HepG2 (cell line): Measurements from ENCODE around the gene GTF2E1. TPM values are rescaled to one million over a fixed set of nuclear protein-coding genes. Genes with fewer than 3 reads are reported as not detected.

Experiments
- AKAP8 ChIP-seq: sonication (generic); formaldehyde crosslinking; IDR thresholded peaks from 2 replicates; pipeline ENCODE4 v1.5.1; 2020; ENCODE audit warnings: mild to moderate bottlenecking, missing genetic modification reagents
- BRCA1 ChIP-seq: sonication (generic); formaldehyde crosslinking; IDR thresholded peaks from 2 replicates; pipeline ENCODE4 v1.4.0; 2020; ENCODE audit warnings: missing genetic modification reagents
- GATAD1 ChIP-seq: IDR thresholded peaks from 2 replicates; pipeline ENCODE4 v1.6.1; 2016; ENCODE audit warnings: missing genetic modification reagents, missing compliant biosample characterization
- HCFC1 ChIP-seq: fragments of 150-350 bp; IDR thresholded peaks from 2 replicates; pipeline ENCODE4 v1.6.1; 2014; ENCODE audit warnings: low read depth, low read length
- HDAC2 ChIP-seq: sonication (generic); formaldehyde crosslinking; IDR thresholded peaks from 2 replicates; pipeline ENCODE4 v1.4.0; 2020; ENCODE audit warnings: missing genetic modification reagents
- HOXA3 ChIP-seq: sonication (generic); formaldehyde crosslinking; IDR thresholded peaks from 2 replicates; pipeline ENCODE4 v1.5.0; 2020; ENCODE audit warnings: missing genetic modification reagents
- KAT8 ChIP-seq: IDR thresholded peaks from 2 replicates; pipeline ENCODE4 v1.6.1; 2016; ENCODE audit warnings: missing genetic modification reagents, missing compliant biosample characterization
- KDM4B ChIP-seq: sonication (generic); formaldehyde crosslinking; IDR thresholded peaks from 2 replicates; pipeline ENCODE4 v1.4.0; 2020; ENCODE audit warnings: missing genetic modification reagents
- MAZ ChIP-seq, 2 experiments: sonication (generic) in 1 of 2; formaldehyde crosslinking in 1 of 2; IDR thresholded peaks; 2 replicates each; pipeline versions ENCODE4 v1.5.0 to v1.6.1; 2012 to 2020; ENCODE audit warnings: low read depth in 2 of 2, mild to moderate bottlenecking in 2 of 2, borderline replicate concordance in 1 of 2, improper control_type of control experiment in 1 of 2, low read length in 1 of 2, missing genetic modification reagents in 1 of 2, moderate library complexity in 1 of 2
- MYC ChIP-seq: sonication (generic); formaldehyde crosslinking; IDR thresholded peaks from 2 replicates; pipeline ENCODE4 v1.9.0; 2021; ENCODE audit warnings: missing genetic modification reagents, borderline replicate concordance
- POLR2G ChIP-seq: fragments of 200-400 bp; formaldehyde crosslinking; IDR thresholded peaks from 2 replicates; pipeline ENCODE4 v1.6.1; 2018; ENCODE audit warnings: mild to moderate bottlenecking, low read depth, low read length, moderate library complexity
- REPIN1 ChIP-seq: sonication (generic); formaldehyde crosslinking; IDR thresholded peaks from 2 replicates; pipeline ENCODE4 v1.8.0; 2022; ENCODE audit warnings: missing genetic modification reagents, low read depth, mild to moderate bottlenecking, borderline replicate concordance
- REXO4 ChIP-seq: sonication (generic); formaldehyde crosslinking; IDR thresholded peaks from 2 replicates; pipeline ENCODE4 v1.8.0; 2022; ENCODE audit warnings: missing genetic modification reagents, mild to moderate bottlenecking, borderline replicate concordance
- RFXANK ChIP-seq: IDR thresholded peaks from 2 replicates; pipeline ENCODE4 v1.6.1; 2016
- SATB2 ChIP-seq: sonication (generic); formaldehyde crosslinking; IDR thresholded peaks from 2 replicates; pipeline ENCODE4 v1.5.0; 2020; ENCODE audit warnings: missing genetic modification reagents
- TBX3 ChIP-seq: fragments of 450-650 bp; IDR thresholded peaks from 2 replicates; pipeline ENCODE4 v1.6.1; 2017; ENCODE audit warnings: antibody characterized with exemption, mild to moderate bottlenecking, inconsistent platforms, borderline replicate concordance
- XBP1 ChIP-seq: sonication (generic); formaldehyde crosslinking; IDR thresholded peaks from 2 replicates; pipeline ENCODE4 v1.5.0; 2020; ENCODE audit warnings: missing genetic modification reagents
- ZKSCAN1 ChIP-seq: fragments of 150-350 bp; IDR thresholded peaks from 2 replicates; pipeline ENCODE4 v1.6.1; 2014; ENCODE audit warnings: low read length
- ZMAT3 ChIP-seq: sonication (generic); formaldehyde crosslinking; conservative IDR thresholded peaks from 2 replicates; pipeline ENCODE4 v1.7.0; 2021; ENCODE audit warnings: missing genetic modification reagents
- ZNF101 ChIP-seq: sonication (generic); formaldehyde crosslinking; IDR thresholded peaks from 2 replicates; pipeline ENCODE4 v1.4.0; 2020; ENCODE audit warnings: mild to moderate bottlenecking, low read depth, missing genetic modification reagents, borderline replicate concordance
- ZNF235 ChIP-seq: sonication (generic); formaldehyde crosslinking; IDR thresholded peaks from 2 replicates; pipeline ENCODE4 v1.8.1; 2023; ENCODE audit warnings: mild to moderate bottlenecking, missing genetic modification reagents, borderline replicate concordance
- ZNF543 ChIP-seq: sonication (generic); formaldehyde crosslinking; IDR thresholded peaks from 2 replicates; pipeline ENCODE4 v1.4.0; 2020; ENCODE audit warnings: mild to moderate bottlenecking, missing genetic modification reagents
- ZNF713 ChIP-seq: sonication (generic); formaldehyde crosslinking; IDR thresholded peaks from 2 replicates; pipeline ENCODE4 v1.4.0; 2020; ENCODE audit warnings: mild to moderate bottlenecking, missing genetic modification reagents
- ZNF841 ChIP-seq: sonication (generic); formaldehyde crosslinking; IDR thresholded peaks from 2 replicates; pipeline ENCODE4 v1.8.1; 2023; ENCODE audit warnings: missing genetic modification reagents, borderline replicate concordance
- ZNF883 ChIP-seq: sonication (generic); formaldehyde crosslinking; IDR thresholded peaks from 2 replicates; pipeline ENCODE4 v1.5.1; 2020; ENCODE audit warnings: mild to moderate bottlenecking, missing genetic modification reagents; ENCODE audit errors: not compliant biosample characterization
- polyA plus RNA-seq, 8 experiments: library from polyadenylated mRNA; depleted of rRNA in 3 of 8; stranded (reverse) in 7 of 8; unstranded in 1 of 8; fragments of >200 nt; fragmentation: Illumina TruSeq in 4 of 8; extraction: Trizol in 4 of 8; gene quantifications; 2 replicates each; pipeline versions ENCODE4 v1.2.1 to v1.2.3, GENCODE V29; 2011 to 2016; ENCODE audit warnings: low read depth in 4 of 8, missing spikeins in 1 of 8, mixed read lengths in 1 of 8; ENCODE audit not compliant: insufficient read depth in 1 of 8
- total RNA-seq, 5 experiments: library from RNA; depleted of rRNA; stranded (reverse); fragments of >200 nt; fragmentation: Illumina TruSeq; extraction: Trizol; gene quantifications; 2 replicates each; pipeline ENCODE4 v1.2.3, GENCODE V29; 2016; ENCODE audit warnings: low read depth in 1 of 5
- TF ChIP-seq, protein P1 (sequence below): sonication (generic); formaldehyde crosslinking; IDR thresholded peaks from 2 replicates; pipeline ENCODE4 v1.4.0; 2020; ENCODE audit warnings: mild to moderate bottlenecking, missing genetic modification reagents
- TF ChIP-seq, protein P2 (sequence below): sonication (generic); formaldehyde crosslinking; IDR thresholded peaks from 2 replicates; pipeline ENCODE4 v1.4.0; 2020; ENCODE audit warnings: missing genetic modification reagents, borderline replicate concordance

The GTF2E1 gene
- total and polyA plus RNA-seq, 2 of the 13 experiments (the other 11 are each of a cell fraction or from before 2014, with no cell fraction given): 7.7 to 21.5 TPM

DNA sequence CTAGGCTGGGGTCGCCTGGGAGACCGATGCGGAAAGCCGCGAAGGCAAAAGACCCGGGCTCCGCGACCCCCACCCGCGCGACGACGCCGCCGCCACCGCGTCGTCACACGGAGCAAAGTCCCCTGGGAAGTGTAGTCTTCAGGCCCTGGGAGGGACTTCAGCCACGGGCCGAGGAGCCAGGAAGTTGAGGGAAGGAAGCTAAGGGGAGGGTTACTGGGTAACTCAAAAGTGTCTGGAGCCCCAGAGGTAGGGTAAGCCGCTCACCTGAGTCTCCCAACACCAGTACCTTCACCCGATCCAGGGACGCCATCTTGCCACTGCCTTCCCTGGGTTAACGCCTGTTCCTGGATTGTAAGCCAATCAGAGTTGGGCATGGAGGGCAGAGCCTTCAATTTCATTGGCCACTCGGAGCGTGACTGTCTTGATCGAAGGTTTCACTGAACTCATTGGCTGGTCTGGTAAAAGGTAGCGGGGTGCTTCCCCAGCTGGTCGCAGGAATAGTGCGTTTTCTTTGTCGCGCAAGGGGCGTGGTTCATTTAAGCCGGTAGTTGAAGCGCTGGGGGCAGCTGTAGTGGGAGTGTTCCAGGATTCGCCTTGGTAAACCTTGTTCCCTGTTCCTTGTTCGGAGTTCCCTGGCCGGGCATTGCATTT lies at the start of gene GTF2E1, which contains the start of gene RABL3 (continued):
- peak; percentile 54 for TF ChIP-seq MAZ (IDR thresholded peaks at IDR 0.05; ENCODE audit: borderline replicate concordance, low read depth, low read length)
- TF ChIP-seq MAZ (CRISPR knock-in tag; IDR thresholded peaks at IDR 0.05; ENCODE audit: low read depth): peak; percentile 90
- TF ChIP-seq AKAP8: no peak
- TF ChIP-seq, protein P1, sequence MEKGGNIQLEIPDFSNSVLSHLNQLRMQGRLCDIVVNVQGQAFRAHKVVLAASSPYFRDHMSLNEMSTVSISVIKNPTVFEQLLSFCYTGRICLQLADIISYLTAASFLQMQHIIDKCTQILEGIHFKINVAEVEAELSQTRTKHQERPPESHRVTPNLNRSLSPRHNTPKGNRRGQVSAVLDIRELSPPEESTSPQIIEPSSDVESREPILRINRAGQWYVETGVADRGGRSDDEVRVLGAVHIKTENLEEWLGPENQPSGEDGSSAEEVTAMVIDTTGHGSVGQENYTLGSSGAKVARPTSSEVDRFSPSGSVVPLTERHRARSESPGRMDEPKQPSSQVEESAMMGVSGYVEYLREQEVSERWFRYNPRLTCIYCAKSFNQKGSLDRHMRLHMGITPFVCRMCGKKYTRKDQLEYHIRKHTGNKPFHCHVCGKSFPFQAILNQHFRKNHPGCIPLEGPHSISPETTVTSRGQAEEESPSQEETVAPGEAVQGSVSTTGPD (CRISPR knock-in tag): 0 out of 2 replicates have a peak, but pooled peaks have one; percentile 36
- no peak for TF ChIP-seq BRCA1 (CRISPR knock-in tag)
- no peak for TF ChIP-seq XBP1 (CRISPR knock-in tag)
- peak; percentile 28; the same call in 1 of the 2 replicates for TF ChIP-seq ZKSCAN1
- no peak for TF ChIP-seq ZNF101
- TF ChIP-seq RFXANK (CRISPR knock-in tag): 0 out of 2 replicates have a peak, but pooled peaks have one; percentile 76
- TF ChIP-seq ZNF883 (CRISPR knock-in tag): no peak
- peak; percentile 40; the same call in 1 of the 2 replicates for TF ChIP-seq HDAC2 (CRISPR knock-in tag)
- TF ChIP-seq MYC (CRISPR knock-in tag): peak; percentile 26; the same call in 1 of the 2 replicates
- 0 out of 2 replicates have a peak, but pooled peaks have one; percentile 81 for TF ChIP-seq ZNF235 (CRISPR knock-in tag)
- no peak for TF ChIP-seq ZNF713
- no peak for TF ChIP-seq KDM4B
- TF ChIP-seq POLR2G: peak; percentile 75
- peak; percentile 94 for TF ChIP-seq KAT8
- TF ChIP-seq HCFC1: peak; percentile 73
- TF ChIP-seq ZNF841: no peak
- TF ChIP-seq ZNF543 (CRISPR knock-in tag): 0 out of 2 replicates have a peak, but pooled peaks have one; percentile 45
- TF ChIP-seq TBX3: peak; percentile 28; the same call in 1 of the 2 replicates
- 0 out of 2 replicates have a peak, but pooled peaks have one; percentile 58 for TF ChIP-seq SATB2 (CRISPR knock-in tag)
- TF ChIP-seq REXO4: no peak
- TF ChIP-seq GATAD1 (CRISPR knock-in tag): peak; percentile 95
- TF ChIP-seq REPIN1 (CRISPR knock-in tag): no peak
- TF ChIP-seq ZMAT3 (CRISPR knock-in tag): 0 out of 2 replicates have a peak, but pooled peaks have one; percentile 69
- peak; percentile 97 for TF ChIP-seq HOXA3 (CRISPR knock-in tag)
- TF ChIP-seq, protein P2, sequence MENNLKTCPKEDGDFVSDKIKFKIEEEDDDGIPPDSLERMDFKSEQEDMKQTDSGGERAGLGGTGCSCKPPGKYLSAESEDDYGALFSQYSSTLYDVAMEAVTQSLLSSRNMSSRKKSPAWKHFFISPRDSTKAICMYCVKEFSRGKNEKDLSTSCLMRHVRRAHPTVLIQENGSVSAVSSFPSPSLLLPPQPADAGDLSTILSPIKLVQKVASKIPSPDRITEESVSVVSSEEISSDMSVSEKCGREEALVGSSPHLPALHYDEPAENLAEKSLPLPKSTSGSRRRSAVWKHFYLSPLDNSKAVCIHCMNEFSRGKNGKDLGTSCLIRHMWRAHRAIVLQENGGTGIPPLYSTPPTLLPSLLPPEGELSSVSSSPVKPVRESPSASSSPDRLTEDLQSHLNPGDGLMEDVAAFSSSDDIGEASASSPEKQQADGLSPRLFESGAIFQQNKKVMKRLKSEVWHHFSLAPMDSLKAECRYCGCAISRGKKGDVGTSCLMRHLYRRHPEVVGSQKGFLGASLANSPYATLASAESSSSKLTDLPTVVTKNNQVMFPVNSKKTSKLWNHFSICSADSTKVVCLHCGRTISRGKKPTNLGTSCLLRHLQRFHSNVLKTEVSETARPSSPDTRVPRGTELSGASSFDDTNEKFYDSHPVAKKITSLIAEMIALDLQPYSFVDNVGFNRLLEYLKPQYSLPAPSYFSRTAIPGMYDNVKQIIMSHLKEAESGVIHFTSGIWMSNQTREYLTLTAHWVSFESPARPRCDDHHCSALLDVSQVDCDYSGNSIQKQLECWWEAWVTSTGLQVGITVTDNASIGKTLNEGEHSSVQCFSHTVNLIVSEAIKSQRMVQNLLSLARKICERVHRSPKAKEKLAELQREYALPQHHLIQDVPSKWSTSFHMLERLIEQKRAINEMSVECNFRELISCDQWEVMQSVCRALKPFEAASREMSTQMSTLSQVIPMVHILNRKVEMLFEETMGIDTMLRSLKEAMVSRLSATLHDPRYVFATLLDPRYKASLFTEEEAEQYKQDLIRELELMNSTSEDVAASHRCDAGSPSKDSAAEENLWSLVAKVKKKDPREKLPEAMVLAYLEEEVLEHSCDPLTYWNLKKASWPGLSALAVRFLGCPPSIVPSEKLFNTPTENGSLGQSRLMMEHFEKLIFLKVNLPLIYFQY (CRISPR knock-in tag): 0 out of 2 replicates have a peak, but pooled peaks have one; percentile 27
